HG02852 (cell line): ENCODE data around the gene IFITM10.
"Not testable (repeated sequence)": the region's sequence is repeated elsewhere in the genome, so short reads cannot be mapped to it uniquely, and the experiment has no call there.

Source experiments
- ATAC-seq: cut with Tn5 transposase; IDR thresholded peaks from one replicate; pipeline ENCODE4 v1.9.1; 2021; ENCODE audit warnings: mild to moderate bottlenecking, moderate library complexity; ENCODE audit not compliant: unreplicated experiment

IFITM10 gene

DNA sequence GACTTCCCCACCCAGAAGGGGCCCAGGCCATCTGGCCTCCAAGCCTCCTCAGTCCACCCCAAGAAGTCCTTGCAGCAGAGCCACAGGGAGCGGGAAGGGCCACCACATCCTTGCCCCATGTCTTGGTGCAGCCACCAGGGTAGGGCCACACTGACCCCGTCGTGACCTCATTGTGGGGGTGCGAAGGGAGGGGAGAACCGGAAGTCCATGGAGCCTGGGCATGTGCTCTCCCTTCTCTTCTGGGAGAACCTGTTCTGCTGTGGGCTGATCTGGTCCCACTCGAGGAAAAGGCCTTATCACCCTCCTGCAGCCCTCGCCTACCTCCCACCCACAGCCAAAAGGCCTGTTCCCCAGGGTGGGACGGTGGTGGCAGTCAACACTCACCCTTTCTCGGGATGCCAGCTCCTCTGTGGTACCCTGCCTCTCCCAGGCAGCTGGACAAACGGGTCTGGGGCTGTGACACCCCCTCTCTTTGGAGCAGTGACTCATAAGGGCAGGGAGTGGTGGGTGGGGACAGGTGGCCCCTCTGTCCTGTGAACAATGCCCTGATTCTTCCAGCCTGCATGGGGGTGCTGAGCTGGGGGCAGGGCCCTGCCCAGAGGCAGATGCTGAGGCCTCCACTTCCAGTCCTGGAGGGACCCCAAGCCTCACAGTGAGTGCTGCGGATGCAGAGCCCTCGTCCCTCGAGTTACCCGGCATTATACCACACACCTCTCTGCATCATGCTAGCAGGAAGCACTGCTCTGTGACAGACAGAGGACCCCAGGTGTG lies 27.9 kb upstream of the IFITM10 start:
- no peak for ATAC-seq

DNA sequence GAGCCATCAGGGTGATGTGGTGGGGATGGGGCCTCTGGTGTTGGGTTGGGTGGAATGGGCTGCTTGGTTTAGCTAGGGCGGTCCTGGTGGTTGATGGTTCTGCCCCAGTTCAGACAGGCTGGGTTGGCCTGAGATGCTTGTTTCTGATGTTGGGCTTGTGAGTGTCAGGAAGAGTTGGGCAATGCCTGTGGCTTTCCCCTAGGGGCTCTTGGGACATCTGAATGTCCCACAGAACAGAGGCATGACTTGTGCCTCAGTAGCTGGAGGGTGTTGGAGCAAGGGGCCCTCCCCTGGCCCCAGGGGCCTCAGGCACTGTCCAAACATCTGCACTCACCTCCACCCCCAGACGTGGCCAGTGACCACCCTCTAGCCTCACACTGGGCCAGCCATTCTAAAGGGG lies 27.3 kb upstream of the IFITM10 start:
- ATAC-seq = no peak

DNA sequence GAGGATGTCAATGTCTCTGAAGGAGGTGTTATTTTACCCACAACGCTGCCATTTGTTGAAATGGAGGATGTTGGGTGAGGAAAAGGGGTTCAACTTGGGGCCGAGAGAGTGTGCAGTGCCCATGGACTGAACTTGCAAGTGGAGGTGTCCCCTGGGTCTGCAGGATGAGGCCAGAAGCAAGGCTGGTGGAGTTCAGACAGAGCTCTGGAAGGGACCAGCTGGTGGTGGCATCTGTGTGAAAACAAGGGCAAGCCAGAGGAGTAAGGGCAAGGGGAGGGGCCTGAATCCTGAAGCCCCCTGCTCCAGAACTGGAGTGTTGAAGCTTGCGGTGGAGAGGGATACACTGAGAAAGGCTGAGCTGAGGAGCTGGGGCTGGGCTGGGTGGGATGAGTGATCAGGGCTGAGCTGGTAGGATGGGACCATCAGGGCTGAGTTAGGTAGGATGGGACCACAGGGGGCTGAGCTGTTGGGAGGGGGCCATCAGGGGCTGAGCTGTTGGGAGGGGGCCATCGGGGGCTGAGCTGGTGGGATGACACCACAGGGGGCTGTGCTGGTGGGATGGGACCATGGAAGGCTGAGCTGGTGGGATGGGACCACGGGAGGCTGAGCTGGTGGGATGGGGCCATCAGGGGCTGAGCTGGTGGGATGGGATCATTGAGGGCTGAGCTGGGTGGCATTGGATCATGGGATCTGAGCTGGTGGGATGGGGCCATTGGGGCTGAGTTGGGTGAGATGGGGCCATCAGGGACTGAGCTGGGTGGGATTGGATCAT lies 26.7 kb upstream of the IFITM10 start:
- ATAC-seq = no peak

DNA sequence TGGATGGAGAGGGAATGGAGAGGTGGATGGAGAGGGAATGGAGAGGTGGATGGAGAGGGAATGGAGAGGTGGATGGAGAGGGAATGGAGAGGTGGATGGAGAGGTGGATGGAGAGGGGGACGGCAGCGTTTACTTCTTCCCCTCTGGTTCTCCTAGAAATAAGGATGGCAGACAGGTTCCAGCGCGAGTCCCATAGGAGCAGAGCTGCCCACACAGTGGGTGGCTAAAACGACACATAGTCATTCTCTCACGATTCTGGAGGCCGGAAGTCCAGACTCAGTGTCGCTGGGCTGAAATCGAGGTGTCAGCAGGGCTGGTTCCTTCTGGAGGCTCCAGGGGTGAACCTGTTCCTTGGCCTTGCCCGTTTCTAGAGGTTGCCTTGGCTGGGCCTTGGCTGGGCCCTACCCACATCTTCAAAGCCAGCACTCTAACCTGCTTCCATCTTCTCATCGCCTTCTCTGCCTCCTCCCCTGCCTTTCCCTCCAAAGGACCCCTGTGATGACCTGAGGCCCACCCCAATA lies 26.0 kb upstream of the IFITM10 start:
- ATAC-seq = no peak

DNA sequence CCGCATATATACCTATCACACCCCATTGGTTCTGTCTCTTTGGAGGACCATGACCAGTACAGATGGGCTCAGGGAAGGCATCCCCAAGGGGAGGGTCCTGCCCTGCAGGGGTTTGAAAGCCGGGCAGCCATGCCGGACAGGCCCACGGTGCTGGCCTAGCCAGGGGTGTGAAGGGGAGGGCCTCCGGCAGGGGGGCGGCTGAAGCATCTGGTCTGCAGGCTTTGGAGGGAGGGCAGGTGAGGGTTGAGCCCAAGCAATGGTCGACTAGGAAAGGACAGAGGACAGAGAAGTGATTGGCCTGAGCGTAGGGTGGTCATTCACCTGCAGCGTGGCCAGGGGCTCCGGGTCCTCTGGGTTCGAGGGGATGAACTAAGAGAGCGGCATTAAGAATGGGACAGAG lies 24.5 kb upstream of the IFITM10 start:
- no peak for ATAC-seq

DNA sequence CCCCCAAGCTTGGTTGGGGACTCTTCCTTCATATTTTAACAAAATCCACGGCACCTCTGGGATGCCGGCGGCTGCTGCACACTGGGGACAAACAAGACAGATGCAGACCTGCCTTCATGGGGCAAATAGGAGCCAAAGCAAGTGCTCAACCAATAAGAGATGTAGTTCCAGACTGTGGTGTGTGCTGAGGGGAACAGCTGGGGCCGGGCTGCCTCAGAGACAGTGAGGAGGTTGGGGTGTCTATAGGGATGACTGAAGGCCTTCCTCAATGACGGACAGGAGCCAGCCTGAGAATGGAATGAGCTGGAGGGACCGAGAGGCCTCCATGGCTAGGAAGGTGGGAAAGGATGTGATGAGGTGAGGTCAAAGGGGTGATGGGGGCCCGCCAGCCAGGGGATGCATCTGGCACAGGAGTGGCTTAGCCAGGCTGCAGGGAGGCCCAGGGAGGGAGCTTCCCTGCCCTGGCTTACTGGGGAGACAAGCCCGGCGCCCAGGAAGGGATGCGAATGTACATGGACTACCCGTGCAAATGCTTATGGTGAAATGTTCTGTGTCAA lies 23.7 kb upstream of the IFITM10 start:
- no peak for ATAC-seq

DNA sequence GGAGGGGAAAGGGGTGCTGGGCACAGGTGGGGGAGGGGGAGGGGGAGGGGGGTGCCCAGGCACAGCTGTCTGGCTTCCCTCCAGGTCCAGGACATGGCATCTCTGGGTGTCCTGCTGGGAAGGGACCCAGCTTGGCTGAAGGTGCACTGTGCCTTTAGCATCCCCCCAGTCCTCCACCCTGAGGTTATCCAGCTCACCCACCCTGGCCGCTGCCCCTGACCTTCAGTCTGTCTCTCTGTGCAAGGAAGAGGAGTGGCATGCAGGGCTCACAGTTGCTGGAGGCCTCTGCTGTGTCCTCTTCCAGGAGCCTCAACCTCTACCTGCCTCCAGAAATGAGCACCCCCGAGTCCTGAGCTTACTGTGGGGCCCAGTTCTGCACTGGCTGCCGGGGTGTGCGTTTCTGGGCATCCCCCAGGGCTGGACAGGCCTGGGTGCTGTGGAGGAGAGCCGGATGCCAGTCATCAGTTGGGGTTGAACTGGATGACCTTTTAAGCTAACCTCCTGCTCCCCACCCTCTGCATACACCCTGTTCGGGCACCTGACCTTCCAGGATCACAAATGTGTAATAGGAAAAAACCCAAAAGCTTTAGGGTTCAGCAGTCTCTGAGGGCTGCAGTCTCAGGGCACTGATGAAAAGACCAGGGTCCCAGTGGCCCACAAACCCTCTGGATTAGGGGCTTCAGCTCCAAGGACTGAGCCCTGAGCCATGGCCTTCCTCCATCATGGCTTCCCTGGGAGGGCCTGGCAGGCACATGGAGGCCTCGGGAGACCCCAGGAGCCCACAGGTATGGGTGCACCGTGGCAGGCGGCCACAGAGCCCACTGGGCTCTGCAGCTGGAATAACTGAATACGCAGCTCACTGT lies 23.0 kb upstream of the IFITM10 start:
- no peak for ATAC-seq

DNA sequence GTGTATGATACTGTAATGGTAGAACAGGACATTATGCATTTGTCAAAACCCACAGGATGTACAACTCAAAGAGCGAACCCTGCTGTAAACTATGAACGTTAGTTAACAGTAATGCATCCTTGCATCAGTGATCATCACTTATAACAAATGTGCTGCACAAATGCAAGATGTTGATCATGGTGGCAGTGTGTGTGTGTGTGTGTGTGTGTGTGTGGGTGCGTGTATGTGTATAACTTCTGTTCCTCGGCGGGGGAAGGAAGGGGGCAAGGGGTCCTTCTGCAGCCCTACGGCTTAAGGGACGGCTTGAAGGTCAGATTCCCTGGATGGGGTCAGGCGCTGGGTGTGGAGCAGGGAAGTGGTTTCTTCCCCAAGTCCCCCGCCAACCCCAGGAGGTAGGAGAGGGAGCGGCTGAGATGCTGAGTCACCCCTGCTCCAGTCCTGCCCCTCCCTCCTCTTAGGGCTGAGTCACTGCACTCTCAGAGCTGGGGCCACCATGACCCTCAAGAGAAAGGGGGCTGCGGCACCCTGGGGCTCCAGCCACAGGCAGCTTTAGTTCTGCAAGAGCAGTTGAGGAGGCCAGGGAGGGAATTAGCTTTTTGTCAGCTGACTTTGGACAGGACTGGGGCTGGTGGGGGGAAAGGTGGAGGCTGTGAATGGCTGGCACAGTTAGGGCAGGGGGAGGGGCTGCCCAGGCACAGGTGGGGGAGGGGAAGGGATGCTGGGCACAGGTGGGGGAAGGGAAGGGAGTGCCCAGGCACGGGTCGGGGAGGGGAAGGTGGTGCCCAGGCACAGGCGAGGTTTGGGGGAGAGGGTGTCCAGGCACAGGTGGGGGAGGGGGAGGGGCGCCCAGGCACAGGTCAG lies 22.1 kb upstream of the IFITM10 start:
- ATAC-seq = no peak

DNA sequence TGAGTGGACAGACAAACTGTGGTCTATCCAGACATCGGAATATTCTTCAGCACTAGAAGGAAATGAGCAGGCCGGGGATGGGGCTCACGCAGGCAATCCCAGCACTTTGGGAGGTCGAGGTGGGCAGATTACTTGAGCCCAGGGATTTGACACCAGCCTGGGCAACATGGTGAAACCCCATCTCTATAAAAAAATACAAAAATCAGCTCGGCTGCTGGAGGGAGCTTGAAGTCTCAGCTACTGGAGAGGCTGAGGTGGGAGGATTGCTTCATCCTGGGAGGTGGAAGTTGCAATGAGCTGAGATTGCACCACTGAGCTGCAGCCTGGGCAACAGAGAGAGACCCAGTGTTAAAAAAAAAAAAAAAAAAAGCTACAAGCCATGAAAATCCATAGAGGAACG lies 21.3 kb upstream of the IFITM10 start:
- ATAC-seq = no peak

DNA sequence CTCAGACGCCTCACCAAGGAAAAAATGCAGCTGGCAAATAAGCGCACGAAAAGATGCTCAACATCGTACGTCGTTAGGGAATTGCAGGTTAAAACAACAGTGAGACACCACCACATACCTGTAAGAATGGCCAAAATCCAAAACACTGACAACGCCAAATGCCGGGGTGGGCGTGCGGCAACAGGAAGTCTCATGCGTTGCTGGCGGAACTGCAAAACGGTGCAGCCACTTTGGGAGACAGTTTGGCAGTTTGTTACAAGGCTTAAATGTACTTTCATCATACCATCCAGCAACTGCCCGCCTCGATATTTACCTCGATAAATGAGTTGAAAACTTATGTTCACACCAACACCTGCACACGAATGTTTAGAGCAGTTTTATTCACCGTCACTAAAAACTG lies 20.9 kb upstream of the IFITM10 start:
- ATAC-seq = no peak

DNA sequence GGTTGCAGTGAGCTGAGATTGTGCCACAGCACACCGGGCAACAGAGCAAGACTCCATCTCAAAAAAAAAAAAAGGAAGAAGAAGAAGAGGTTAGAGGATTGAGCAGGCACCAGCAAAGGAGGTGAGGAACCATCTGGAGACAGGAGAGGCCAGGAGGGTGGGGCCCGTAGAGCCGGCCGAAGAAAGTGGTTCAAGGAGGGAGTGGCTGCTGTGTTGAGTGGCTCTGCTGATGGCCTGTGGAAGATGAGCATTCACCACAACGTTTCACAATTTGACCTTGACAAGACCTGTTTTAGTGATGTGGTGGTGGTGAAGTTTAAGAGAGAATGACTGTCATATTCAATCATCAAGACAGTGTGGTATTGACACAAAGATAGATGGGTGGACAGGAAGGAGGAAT lies 20.1 kb upstream of the IFITM10 start:
- ATAC-seq = no peak

DNA sequence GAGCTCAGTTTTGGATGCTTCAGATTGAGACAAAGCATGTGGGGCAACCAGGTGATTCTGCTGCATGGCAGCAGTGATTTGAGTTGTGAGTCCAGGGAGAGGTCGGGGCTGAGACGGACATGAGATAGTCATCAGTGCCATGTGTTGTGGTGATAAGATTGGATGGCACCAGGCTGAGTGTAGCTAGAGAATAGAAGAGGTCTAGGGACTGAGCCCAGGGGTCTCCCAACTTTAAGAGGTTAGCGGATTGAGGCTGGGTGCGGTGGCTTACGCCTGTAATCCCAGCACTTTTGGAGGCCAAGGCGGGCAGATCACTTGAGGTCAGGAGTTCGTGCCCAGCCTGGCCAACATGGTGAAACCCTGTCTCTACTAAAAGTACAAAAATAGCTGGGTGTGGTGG lies 19.7 kb upstream of the IFITM10 start:
- ATAC-seq = no peak

DNA sequence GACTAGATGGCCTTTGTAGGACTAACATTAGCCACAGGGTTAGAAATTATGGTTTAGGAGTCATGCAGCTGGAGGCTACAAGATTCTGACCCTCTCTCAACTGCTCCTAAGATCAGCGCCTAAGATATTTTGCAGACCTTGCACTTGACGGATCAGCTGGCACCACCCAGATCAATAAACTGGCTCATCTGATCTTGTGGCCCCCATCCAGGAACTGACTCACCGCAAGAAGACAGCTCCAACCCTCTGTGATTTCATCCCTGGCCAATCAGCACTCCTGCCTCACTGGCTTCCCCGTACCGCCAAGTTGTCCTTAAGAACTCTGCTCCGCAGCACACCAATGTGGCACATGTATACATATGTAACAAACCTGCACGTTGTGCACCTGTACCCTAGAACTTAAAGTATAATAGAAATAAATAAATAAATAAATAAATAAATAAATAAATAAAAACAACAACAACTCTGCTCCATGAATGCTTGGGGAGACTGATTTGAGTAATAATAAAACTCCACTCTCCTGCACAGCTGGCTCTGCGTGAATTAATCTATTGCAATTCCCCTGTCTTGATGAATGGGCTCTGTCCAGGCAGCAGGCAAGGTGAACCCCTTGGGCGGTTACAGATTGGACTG lies 19.0 kb upstream of the IFITM10 start:
- not testable (repeated sequence) for ATAC-seq

DNA sequence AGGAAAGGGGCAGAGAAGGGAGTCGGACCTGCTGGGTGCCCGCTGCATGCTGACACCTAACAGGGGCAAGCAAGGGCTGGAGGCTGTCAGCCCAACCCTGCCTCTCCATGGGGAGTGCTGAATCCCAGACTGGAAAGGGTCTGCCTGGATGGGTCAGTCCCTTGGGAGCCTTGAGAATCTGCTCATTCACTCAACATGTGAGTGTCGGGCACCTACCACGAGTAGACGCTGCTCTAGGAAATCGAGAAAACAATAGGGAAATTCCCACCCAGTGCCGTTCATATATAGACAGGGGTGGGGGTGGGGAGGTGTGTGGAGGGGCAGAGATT lies 17.7 kb upstream of the IFITM10 start:
- ATAC-seq = no peak

DNA sequence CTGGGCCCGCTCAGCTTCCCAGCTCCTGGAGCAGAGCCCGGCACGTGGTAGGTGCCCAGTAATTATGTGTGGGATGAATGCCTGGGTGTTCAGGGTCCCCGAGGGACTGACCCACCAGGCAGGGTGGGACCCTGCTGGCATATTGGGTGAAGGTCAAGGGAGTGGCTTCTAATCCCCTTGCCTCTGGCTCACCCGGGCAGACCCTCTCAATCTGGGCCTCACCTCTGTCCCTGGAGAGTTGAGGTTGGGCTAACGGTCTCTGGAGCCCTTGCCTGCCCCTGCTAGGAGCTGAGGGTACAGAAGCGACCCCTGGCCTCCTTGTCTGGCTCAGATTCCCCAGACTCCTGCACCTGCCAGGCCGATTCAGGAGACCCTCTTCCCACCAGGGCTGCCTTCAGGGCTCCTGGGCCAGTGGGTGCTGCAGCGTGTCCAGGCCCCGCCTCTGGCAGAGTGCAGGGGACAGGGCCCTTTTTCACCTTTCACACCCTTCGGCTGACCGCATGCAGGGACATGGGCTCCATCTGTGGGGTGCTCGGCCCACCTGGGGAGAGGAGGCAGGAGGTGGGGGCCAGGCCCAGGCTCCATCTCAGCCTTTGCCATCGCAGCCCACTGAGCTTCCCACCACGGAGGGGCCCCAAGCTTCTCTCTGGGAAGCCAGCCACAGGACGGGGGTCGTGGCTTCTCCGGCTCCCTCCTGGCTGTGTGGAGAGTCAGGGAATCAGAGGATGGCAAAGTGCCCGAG lies 17.2 kb upstream of the IFITM10 start:
- no peak for ATAC-seq

DNA sequence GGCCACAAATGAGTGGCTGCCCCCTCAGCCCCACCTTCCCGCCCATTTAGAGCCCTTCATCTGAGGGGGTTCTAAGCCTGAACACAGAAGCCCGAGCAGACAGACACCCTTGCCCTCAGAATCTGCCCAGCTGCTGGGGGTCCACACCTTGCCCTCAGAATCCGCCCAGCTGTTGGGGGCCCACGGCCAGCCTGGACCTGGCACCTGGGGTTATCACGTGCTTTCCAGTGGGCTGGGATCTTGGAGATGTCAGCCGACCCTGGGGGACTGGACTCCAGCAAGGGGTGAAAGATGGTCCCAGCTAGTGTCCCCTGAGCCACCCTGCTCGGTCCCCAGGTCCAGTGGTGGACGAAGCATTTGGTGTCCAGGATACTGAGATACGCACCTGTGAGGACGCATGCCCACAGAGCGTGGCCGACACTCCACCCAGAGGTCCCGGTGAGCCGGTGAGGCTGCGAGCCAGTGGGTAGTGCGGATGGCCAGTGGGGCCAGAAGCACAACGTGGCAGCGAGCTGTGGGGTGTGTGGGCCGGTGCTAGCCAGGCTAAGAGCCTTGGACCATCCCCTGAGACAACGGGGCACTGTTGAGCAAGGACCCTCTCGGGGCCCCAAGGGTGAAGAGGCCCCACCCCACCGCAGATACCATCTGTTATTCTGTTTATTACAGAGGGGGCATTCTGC lies 16.5 kb upstream of the IFITM10 start:
- ATAC-seq = no peak

DNA sequence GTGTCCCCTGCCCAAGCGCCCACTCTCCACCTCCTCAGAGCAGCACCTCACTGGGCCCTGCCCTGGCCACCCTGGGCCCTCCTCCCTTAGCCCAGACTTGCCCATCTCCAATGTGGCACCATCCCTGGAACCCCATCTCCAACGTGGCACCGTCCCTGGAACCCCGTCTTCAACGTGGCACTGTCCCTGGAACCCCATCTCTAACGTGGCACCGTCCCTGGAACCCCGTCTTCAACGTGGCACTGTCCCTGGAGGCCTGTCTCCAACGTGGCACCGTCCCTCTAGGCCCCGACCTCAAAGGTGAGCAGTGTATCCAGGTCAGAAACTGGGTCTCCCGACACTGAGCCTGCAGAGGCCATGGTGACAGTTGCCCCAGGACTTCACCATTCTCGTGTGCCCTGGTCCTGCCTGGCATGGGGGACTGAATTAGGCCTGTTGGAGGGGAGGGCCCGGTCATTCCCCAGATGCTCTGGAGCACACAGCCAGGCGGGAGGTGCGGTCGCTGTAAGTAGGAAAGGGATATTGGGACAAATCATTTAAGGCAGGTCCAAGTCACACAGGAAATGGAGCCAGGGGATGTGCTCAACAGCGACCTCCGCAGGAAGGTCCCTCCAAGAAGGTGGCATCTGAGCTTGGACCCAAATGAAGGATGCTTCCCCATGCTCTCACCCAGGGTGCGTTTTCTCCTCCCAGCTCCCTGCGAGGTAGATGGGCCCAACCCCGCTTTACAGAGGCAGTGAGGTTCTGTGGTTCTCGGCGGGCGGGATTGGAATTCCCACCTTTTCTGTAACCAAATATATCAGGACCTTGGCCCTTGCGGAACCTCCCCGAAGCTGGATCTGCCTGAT lies 15.7 kb upstream of the IFITM10 start:
- no peak for ATAC-seq
